ENCODE data around the gene WFDC10B.
"Not testable (repeated sequence)": the region's sequence is repeated elsewhere in the genome, so short reads cannot be mapped to it uniquely, and the experiment has no call there.

WFDC10B gene

DNA sequence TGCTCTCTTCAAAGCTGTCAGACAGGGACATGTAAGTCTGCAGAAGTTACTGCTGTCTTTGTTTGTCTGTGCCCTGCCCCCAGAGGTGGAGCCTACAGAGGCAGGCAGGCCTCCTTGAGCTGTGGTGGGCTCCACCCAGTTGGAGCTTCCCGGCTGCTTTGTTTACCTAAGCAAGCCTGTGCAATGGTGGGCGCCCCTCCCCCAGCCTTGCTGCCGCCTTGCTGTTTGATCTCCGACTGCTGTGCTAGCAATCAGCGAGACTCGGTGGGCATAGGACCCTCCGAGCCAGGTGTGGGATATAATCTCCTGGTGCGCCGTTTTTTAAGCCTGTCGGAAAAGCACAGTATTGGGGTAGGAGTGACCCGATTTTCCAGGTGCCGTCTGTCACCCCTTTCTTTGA, 11.5 kb downstream of the WFDC10B start:
- H3K4me3 Mint-ChIP-seq; H3K9me3 Mint-ChIP-seq; H3K36me3 Mint-ChIP-seq (ENCODE audit: low read depth); H3K27ac Mint-ChIP-seq; H3K4me1 Mint-ChIP-seq (ENCODE audit: low read depth); DNase-seq: not testable (repeated sequence)
- H3K27me3 Mint-ChIP-seq: peaks cover 42% of the 10 kb centered on the region

DNA sequence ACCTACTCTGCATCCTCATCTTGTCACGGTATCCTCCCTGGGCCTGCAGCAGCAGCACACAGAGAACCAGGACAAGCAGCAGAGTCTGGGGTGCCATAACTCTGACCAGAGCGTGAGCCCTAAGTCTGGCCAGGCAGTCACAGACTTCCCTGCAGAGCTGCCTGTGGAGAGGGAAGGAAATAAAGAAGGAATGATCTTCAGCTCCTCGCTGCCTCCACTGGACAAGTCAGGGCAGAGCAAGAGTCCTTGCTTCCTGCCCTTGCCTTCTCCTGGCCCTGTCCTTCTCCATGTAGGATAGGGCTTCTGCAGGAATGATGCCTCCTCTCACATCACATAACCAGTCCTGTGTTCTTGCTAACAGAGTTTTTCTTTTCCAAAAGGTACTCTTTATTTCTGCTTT, 18.9 kb downstream of the WFDC10B start:
- H3K36me3 Mint-ChIP-seq (ENCODE audit: low read depth): no peaks in the 10 kb centered on the region
- no peaks in the 10 kb centered on the region for H3K4me1 Mint-ChIP-seq (ENCODE audit: low read depth)
- peaks cover 29% of the 10 kb centered on the region for H3K27me3 Mint-ChIP-seq
- DNase-seq: no peak
- no peak overlapping the region for H3K27ac Mint-ChIP-seq
- peaks cover 1% of the 10 kb centered on the region for H3K9me3 Mint-ChIP-seq
- H3K4me3 Mint-ChIP-seq: no peak overlapping the region

DNA sequence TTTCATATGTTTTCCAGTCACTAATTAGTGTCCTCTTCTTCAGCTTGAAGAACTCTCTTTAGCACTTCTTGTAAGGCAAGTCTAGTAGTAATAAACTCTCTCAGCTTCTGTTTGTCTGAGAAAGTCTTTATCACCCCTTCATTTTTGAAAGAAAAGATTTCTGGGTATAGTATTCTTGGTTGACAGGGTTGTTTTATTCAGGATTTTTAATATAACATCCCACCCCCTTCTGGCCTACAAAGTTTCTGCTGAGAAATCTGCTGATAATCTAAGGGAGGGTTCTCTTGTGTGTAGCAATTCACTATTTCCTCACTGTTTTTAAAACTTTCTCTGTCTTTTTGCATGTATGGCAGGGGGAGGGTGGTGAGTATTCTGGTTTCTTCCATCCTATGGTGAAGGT, 25.2 kb downstream of the WFDC10B start:
- Mint-ChIP-seq H3K27ac (no peak overlapping the region), H3K4me3 (no peak overlapping the region), H3K36me3 (ENCODE audit: low read depth) (no peaks in the 10 kb centered on the region), H3K27me3 (peaks cover 24% of the 10 kb centered on the region), H3K9me3 (peaks cover 27% of the 10 kb centered on the region), H3K4me1 (ENCODE audit: low read depth) (no peaks in the 10 kb centered on the region)
- no peak for DNase-seq

DNA sequence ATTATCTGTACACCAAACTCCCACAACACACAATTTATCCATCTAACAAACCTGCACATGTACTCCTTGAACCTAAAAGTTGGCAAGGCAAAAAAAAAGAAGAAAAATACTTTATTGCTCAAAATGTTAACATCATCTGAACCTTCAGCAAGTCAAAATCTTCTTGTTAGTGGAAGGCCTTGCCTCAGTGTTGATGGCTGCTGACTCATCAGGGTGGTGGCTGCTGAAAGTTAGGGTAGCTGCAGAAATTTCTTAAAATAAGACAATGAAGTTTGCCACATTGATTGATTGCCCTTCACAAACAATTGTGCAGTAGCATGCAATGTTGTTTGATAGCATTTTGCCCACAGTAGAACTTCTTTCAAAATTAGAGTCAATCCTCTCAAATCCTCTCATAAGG, 32.1 kb downstream of the WFDC10B start:
- DNase-seq: no peak
- peaks cover 16% of the 10 kb centered on the region for H3K9me3 Mint-ChIP-seq
- H3K36me3 Mint-ChIP-seq (ENCODE audit: low read depth): no peaks in the 10 kb centered on the region
- no peak overlapping the region for H3K4me3 Mint-ChIP-seq
- no peak overlapping the region for H3K27ac Mint-ChIP-seq
- peaks cover 44% of the 10 kb centered on the region for H3K27me3 Mint-ChIP-seq
- no peaks in the 10 kb centered on the region for H3K4me1 Mint-ChIP-seq (ENCODE audit: low read depth)

DNA sequence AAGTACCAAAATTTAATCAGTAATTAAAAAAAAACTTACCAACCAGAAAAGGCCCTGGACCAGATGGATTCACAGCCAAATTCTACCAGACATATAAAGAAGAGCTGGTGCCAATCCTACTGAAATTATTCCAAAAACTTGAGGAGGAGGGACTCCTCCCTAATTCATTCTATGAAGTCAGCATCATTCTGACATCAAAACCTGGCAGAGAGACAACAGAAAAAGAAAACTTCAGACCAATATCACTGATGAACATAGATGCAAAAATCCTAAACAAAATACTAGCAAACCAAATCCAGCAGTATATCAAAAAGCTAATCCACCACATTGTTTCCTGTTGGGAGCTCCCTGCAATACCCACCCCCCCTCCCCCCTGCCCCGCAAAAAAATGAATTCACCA, 34.7 kb downstream of the WFDC10B start, which contains the start of gene WFDC11:
WFDC11 (minus strand) TSS at position 101 of the 400 bp plus-strand sequence. CDS start 19,639 bp downstream, outside the sequence.
- Mint-ChIP-seq H3K27ac (no peak within 1 kb of the TSS), H3K27me3 (peaks cover 59% of the 10 kb centered on the region), H3K4me1 (ENCODE audit: low read depth) (no peaks in the 10 kb centered on the region), H3K36me3 (ENCODE audit: low read depth) (no peaks in the 10 kb centered on the region), H3K9me3 (peaks cover 5% of the 10 kb centered on the region), H3K4me3 (no peak within 1 kb of the TSS)
- no peak for DNase-seq

DNA sequence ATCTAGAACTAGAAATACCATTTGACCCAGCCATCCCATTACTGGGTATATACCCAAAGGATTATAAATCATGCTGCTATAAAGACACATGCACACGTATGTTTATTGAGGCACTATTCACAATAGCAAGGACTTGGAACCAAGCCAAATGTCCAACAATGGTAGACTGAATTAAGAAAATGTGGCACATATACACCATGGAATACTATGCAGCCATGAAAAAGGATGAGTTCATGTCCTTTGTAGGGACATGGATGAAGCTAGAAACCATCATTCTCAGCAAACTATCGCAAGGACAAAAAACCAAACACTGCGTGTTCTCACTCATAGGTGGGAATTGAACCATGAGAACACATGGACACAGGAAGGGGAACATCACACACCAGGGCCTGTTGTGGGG, 47.8 kb downstream of the WFDC10B start:
- H3K27me3 Mint-ChIP-seq: peaks cover 17% of the 10 kb centered on the region
- not testable (repeated sequence) for H3K9me3 Mint-ChIP-seq; H3K4me3 Mint-ChIP-seq; H3K4me1 Mint-ChIP-seq (ENCODE audit: low read depth); DNase-seq; H3K36me3 Mint-ChIP-seq (ENCODE audit: low read depth); H3K27ac Mint-ChIP-seq

DNA sequence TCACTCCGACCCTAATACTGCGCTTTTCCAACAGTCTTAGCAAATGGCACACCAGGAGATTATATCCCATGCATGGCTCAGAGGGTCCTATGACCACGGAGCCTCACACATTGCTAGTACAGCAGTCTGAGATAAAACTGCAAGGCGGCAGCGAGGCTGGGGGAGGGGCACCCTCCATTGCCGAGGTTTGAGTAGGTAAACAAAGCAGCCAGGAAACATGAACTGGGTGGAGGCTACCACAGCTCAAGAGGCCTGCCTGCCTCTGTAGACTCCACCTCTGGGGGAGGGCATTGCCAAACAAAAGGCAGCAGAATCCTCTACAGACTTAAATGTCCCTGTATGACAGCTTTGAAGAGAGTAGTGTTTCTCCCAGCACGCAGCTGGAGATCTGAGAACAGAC, 53.1 kb downstream of the WFDC10B start:
- H3K27ac Mint-ChIP-seq; DNase-seq; H3K4me1 Mint-ChIP-seq (ENCODE audit: low read depth); H3K9me3 Mint-ChIP-seq; H3K36me3 Mint-ChIP-seq (ENCODE audit: low read depth); H3K4me3 Mint-ChIP-seq: not testable (repeated sequence)
- H3K27me3 Mint-ChIP-seq: peaks cover 28% of the 10 kb centered on the region

DNA sequence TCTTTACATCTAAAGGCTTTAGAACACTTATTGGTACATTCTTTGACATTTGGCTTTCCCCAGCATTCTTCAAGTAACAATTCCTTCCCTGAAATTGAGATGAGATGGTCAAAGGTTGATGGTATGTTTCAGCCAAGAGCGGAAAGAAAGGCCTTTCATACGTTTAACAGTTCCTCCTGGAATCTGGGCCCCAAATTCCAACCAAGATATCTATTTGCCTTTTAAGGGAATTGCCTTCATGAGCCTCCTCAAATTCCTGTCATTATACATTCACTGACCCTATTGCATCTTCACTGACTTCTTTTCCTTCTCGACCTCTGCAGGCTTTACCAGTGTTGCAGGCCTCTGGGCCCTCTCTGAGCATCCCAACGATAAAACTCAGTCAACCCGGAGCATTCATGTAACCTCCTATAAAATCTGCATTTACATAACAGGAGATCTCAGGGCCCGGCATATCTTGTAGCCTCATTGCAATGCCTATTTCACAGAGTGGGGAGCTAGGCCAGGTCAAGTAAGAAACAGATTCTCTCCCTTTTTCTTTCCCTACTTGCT, 55.4 kb downstream of the WFDC10B start:
- DNase-seq: no peak
- H3K27ac Mint-ChIP-seq: no peak overlapping the region
- no peaks in the 10 kb centered on the region for H3K36me3 Mint-ChIP-seq (ENCODE audit: low read depth)
- H3K4me1 Mint-ChIP-seq (ENCODE audit: low read depth): no peaks in the 10 kb centered on the region
- H3K27me3 Mint-ChIP-seq: peaks cover 25% of the 10 kb centered on the region
- H3K4me3 Mint-ChIP-seq: no peak overlapping the region
- H3K9me3 Mint-ChIP-seq: no peaks in the 10 kb centered on the region

DNA sequence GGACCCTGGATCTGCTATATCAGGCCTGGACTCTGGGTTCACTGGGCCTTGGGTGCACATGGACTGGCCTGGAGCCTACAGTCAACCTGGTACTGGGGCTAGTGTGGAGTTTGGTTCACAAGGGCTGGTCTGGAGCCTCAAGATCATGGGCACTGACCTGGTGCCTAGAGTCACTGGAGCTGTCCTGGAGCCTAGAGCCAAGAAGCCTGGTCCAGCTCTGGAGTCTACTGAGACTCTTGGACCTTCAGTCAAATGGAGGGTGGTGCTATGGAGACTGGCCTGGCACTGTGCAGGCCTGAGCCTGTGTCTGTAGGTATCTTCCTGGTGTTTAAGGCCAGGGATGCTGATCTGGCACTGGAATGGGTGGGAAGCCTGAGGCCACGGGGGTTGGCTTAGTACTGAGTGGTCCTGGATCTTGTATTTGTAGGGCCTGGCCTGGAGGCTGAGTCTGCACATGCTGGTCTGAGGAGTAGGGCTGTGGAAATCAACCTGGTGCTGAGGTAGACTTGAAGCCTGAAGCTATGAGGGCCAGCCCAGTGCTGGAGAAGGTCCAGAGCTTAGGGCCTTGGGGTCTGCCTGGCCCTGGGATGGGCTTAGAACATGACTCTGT, 57.3 kb downstream of the WFDC10B start:
- no peaks in the 10 kb centered on the region for H3K9me3 Mint-ChIP-seq
- no peak overlapping the region for H3K27ac Mint-ChIP-seq
- H3K4me3 Mint-ChIP-seq: no peak overlapping the region
- no peaks in the 10 kb centered on the region for H3K36me3 Mint-ChIP-seq (ENCODE audit: low read depth)
- peaks cover 15% of the 10 kb centered on the region for H3K27me3 Mint-ChIP-seq
- no peak for DNase-seq
- no peaks in the 10 kb centered on the region for H3K4me1 Mint-ChIP-seq (ENCODE audit: low read depth)

DNA sequence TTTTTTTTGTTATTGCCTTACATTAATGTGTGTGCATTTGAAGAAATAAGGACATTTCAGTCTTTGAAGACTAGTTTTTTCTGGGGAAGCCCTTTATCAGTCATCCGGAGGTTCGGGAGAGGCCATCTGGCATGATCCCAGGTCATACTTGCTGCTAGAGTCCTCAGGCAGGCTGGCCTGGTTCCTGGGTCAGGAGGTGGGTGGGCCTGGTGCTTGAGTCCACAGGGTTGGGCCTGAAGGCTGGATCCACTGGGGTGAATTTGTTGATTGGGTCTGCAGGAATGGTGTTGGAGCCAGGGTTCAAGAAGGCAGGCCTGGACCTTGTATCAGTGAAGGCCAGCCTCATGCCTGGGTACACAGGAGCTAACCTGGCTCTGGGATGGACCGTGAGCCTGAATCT, 57.9 kb downstream of the WFDC10B start:
- Mint-ChIP-seq H3K4me1 (ENCODE audit: low read depth) (no peaks in the 10 kb centered on the region), H3K4me3 (no peak overlapping the region), H3K36me3 (ENCODE audit: low read depth) (no peaks in the 10 kb centered on the region), H3K27ac (no peak overlapping the region), H3K9me3 (no peaks in the 10 kb centered on the region), H3K27me3 (peaks cover 12% of the 10 kb centered on the region)
- DNase-seq: no peak

DNA sequence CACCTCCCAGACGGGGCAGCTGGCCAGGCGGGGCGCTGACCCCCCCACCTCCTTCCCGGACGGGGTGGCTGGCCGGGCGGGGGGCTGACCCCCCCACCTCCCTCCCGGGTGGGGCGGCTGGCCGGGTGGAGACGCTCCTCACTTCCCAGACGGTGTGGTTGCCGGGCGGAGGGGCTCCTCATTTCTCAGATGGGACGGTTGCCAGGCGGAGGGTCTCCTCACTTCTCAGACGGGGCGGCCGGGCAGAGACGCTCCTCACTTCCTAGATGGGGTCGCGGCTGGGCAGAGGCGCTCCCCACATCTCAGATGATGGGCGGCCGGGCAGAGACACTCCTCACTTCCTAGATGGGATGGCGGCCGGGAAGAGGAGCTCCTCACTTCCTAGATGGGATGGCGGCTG, 59.0 kb downstream of the WFDC10B start:
- not testable (repeated sequence) for DNase-seq; H3K27ac Mint-ChIP-seq; H3K4me3 Mint-ChIP-seq; H3K9me3 Mint-ChIP-seq; H3K4me1 Mint-ChIP-seq (ENCODE audit: low read depth); H3K27me3 Mint-ChIP-seq; H3K36me3 Mint-ChIP-seq (ENCODE audit: low read depth)

DNA sequence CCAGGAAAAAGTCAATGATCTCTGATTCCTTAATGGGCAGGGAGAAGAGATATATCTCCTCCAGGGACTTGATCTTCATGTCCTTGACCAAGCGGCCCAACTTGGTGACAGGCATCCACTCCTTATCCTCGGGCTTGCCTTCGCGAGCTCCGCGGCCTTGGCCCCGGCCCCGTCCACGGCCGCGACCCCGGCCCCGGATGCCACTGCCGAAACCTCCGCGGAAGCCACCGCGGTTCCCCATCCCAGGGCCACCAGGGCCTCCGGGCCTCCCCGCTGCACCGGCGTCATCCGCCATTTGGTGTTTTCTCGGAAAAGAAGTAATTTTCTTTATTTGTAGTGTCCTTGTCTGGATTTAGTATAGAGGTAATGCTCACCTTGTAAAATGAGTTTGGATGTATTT, 63.7 kb downstream of the WFDC10B start:
- peaks cover 25% of the 10 kb centered on the region for H3K27me3 Mint-ChIP-seq
- H3K9me3 Mint-ChIP-seq; DNase-seq; H3K27ac Mint-ChIP-seq; H3K4me1 Mint-ChIP-seq (ENCODE audit: low read depth); H3K36me3 Mint-ChIP-seq (ENCODE audit: low read depth); H3K4me3 Mint-ChIP-seq: not testable (repeated sequence)

DNA sequence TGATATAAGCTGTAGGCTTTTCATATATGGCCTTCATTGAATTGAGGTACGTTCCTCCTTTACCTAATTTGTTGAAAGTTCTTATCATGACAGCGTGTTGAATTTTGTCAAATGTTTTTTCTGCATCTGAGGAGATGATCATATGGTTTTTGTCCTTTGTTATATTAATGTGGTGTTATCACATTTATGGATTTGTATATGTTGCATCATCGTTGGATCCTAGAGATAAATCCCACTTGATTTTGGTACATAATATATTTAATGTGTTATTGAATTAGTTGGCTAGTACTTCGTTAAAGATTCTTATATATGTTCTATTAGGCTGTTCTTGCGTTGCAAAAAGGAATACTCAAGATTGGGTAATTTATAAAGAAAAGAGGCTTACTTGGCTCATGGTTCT, 65.1 kb downstream of the WFDC10B start:
- Mint-ChIP-seq H3K27ac (no peak overlapping the region), H3K4me1 (ENCODE audit: low read depth) (no peaks in the 10 kb centered on the region), H3K4me3 (no peak overlapping the region), H3K36me3 (ENCODE audit: low read depth) (no peaks in the 10 kb centered on the region), H3K27me3 (peaks cover 29% of the 10 kb centered on the region), H3K9me3 (no peaks in the 10 kb centered on the region)
- no peak for DNase-seq

DNA sequence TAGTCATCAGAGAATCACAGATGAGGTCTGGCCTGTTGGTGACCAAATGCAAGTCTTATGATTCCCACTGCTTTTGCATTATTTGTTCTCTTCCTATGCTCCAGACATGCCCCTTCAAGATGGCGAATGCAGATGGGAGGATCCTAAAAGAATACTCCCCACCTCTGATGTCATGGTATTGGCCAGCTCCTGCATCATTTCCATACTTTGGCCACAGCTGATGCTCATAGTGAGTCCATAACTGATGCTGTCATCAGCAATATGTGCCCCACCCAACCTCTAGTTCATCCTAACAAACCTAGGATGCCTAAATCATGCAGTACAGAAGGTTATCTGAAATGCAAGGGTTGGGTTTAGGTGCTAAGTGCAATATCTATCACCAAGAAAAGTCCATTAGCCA, 68.3 kb downstream of the WFDC10B start:
- Mint-ChIP-seq H3K9me3 (no peaks in the 10 kb centered on the region), H3K27me3 (peaks cover 48% of the 10 kb centered on the region), H3K4me1 (ENCODE audit: low read depth) (no peaks in the 10 kb centered on the region), H3K36me3 (ENCODE audit: low read depth) (no peaks in the 10 kb centered on the region), H3K27ac (no peak overlapping the region), H3K4me3 (no peak overlapping the region)
- DNase-seq: no peak
